Ovary (tissue), 3 donors: ENCODE measurements around the gene DIAPH3.

Source experiments
- EP300 ChIP-seq: sonication (generic); formaldehyde crosslinking; IDR thresholded peaks from one replicate; pipeline ENCODE4 v1.6.1; 2017; ENCODE audit warnings: antibody characterized with exemption
- POLR2A ChIP-seq: fragments of 450-650 bp; IDR thresholded peaks from one replicate; pipeline ENCODE4 v1.6.1; 2017; ENCODE audit warnings: antibody characterized with exemption, mild to moderate bottlenecking, moderate library complexity
- TF ChIP-seq, protein P1 (sequence below), 3 donors: fragments of 450-650 bp in 2 of 3; fragments of 200-600 bp in 1 of 3; IDR thresholded peaks; one replicate each; pipeline versions ENCODE4 v1.5.1 to v1.8.0; 2016 to 2022; ENCODE audit warnings: antibody characterized with exemption in 3 of 3, mild to moderate bottlenecking in 1 of 3
- donor health status: DM: no; HTN: no; CAD: no.

DNA sequence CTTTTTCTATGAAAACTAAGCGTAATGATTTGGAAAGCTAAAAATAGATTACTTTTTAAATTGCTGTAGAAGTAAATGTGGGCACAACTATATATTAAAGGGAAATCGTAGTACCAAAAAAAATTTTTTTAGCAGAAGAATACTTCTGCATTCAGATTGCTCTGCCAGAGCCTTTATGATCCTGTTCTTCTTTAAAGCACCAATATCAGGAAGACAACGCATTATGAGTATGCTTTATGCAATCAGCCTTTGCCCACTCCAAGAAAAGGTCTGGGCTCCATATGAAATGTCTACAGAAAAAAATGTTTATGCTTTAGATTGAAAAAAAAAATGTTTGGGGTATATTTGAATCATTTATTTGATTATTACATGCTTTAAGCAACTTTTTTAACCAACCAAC lies 137.4 kb downstream of the DIAPH3 start:
- TF ChIP-seq, protein P1, sequence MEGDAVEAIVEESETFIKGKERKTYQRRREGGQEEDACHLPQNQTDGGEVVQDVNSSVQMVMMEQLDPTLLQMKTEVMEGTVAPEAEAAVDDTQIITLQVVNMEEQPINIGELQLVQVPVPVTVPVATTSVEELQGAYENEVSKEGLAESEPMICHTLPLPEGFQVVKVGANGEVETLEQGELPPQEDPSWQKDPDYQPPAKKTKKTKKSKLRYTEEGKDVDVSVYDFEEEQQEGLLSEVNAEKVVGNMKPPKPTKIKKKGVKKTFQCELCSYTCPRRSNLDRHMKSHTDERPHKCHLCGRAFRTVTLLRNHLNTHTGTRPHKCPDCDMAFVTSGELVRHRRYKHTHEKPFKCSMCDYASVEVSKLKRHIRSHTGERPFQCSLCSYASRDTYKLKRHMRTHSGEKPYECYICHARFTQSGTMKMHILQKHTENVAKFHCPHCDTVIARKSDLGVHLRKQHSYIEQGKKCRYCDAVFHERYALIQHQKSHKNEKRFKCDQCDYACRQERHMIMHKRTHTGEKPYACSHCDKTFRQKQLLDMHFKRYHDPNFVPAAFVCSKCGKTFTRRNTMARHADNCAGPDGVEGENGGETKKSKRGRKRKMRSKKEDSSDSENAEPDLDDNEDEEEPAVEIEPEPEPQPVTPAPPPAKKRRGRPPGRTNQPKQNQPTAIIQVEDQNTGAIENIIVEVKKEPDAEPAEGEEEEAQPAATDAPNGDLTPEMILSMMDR (IDR thresholded peaks at IDR 0.05) = no peak
- no peak for TF ChIP-seq EP300
- no peak for TF ChIP-seq POLR2A
